Spleen (tissue), 7 donors: ENCODE data around the gene CNNM3.

Source experiments
- POLR2A ChIP-seq, 3 donors: fragments of 450-650 bp; IDR thresholded peaks; one replicate each; pipeline ENCODE4 v1.5.1; 2017; ENCODE audit warnings: antibody characterized with exemption in 3 of 3, mild to moderate bottlenecking in 1 of 3
- TF ChIP-seq, protein P1 (sequence below), 11 experiments: fragments of 200-600 bp in 7 of 11; fragments of 450-650 bp in 4 of 11; sonication (generic) in 4 of 11; IDR thresholded peaks in 8 of 11; conservative IDR thresholded peaks in 3 of 11; 1 replicate in 7 of 11; 2 replicates in 4 of 11; pipeline versions ENCODE4 v1.4.0 to v1.8.0; 2016 to 2021; ENCODE audit warnings: antibody characterized with exemption in 11 of 11, inconsistent platforms in 4 of 11, mild to moderate bottlenecking in 1 of 11
- donor health status: DM: no; HTN: no; CAD: no; lungs with moderate emphysema.
- donor health status: DM: no; HTN: no; CAD: no.
- donor health status: DM: no; HTN: no; CAD: no.

DNA sequence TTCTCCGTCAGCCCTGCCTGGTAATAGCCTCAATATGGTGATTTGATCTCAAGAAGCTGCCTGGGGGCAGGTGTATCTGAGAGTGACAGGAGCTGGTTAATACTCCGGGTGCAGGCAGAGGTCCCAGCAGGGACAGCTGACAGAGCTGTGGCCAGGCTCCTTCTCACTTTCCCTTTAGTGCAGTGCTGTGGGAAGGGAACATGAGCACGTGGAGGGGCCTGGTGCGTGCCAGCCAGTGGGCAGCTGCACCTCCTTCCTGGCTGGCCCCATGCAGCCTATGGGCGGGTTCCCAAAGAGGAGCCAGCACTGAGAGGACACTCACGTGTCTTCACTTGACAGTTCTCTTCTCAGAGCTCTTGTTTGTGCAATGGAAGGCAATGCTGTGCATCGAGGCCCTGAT is 46.3 kb upstream of the CNNM3 start:
- TF ChIP-seq, protein P1, sequence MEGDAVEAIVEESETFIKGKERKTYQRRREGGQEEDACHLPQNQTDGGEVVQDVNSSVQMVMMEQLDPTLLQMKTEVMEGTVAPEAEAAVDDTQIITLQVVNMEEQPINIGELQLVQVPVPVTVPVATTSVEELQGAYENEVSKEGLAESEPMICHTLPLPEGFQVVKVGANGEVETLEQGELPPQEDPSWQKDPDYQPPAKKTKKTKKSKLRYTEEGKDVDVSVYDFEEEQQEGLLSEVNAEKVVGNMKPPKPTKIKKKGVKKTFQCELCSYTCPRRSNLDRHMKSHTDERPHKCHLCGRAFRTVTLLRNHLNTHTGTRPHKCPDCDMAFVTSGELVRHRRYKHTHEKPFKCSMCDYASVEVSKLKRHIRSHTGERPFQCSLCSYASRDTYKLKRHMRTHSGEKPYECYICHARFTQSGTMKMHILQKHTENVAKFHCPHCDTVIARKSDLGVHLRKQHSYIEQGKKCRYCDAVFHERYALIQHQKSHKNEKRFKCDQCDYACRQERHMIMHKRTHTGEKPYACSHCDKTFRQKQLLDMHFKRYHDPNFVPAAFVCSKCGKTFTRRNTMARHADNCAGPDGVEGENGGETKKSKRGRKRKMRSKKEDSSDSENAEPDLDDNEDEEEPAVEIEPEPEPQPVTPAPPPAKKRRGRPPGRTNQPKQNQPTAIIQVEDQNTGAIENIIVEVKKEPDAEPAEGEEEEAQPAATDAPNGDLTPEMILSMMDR (IDR thresholded peaks at IDR 0.05 in 8 of 11, conservative IDR thresholded peaks at IDR 0.05 in 3 of 11) = no peak
- no peak for TF ChIP-seq POLR2A (IDR thresholded peaks at IDR 0.05)
